ENCODE results near the gene SEMA4B.

DNA sequence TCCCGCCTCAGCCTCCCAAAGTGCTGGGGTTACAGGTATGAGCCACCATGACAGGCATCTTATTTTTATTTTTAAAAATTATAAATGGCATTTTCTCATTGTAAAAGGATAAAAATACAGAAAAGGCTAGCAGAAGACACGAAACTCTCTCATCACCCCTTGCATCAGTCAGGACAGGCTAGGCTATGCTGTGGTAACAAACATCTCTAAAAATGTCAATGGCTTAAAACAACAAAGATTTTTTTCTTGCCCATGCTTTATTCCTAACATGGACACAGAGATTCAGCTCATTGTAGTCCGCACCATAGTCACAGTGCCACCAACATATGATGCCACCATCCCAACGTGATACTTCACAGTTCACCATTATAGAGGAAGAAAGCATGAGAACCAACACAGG is 34.0 kb upstream of the SEMA4B start:
- TF ChIP-seq, protein P1, sequence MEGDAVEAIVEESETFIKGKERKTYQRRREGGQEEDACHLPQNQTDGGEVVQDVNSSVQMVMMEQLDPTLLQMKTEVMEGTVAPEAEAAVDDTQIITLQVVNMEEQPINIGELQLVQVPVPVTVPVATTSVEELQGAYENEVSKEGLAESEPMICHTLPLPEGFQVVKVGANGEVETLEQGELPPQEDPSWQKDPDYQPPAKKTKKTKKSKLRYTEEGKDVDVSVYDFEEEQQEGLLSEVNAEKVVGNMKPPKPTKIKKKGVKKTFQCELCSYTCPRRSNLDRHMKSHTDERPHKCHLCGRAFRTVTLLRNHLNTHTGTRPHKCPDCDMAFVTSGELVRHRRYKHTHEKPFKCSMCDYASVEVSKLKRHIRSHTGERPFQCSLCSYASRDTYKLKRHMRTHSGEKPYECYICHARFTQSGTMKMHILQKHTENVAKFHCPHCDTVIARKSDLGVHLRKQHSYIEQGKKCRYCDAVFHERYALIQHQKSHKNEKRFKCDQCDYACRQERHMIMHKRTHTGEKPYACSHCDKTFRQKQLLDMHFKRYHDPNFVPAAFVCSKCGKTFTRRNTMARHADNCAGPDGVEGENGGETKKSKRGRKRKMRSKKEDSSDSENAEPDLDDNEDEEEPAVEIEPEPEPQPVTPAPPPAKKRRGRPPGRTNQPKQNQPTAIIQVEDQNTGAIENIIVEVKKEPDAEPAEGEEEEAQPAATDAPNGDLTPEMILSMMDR (IDR thresholded peaks at IDR 0.05), result no peak
- TF ChIP-seq POLR2A (IDR thresholded peaks at IDR 0.05) (no peak), POLR2AphosphoS5 (IDR thresholded peaks at IDR 0.05) (no peak)
